ENCODE data around the gene TSEN2.
A peak's percentile ranks its signal among the peaks of the same experiment; 100 is the strongest.
"Not testable (repeated sequence)": the region's sequence is repeated elsewhere in the genome, so short reads cannot be mapped to it uniquely, and the experiment has no call there.

TSEN2 gene

GRCh38 chr3:12473511-12473910 lies 10.8 kb upstream of the TSEN2 start:
- H3K9me3 ChIP-seq (ENCODE audit: control insufficient read depth, insufficient read depth, low read length) = no peaks in the 10 kb centered on the region
- peaks cover 3% of the 10 kb centered on the region; the same call in 1 of the 2 replicates for H3K4me1 ChIP-seq (ENCODE audit: control insufficient read depth, insufficient read depth, low read length)
- no peak overlapping the region for H3K27ac ChIP-seq (ENCODE audit: low read depth, low read length)
- no peak overlapping the region for H3K9ac ChIP-seq (ENCODE audit: low read depth, low read length)
- no peaks in the 10 kb centered on the region for H3K36me3 ChIP-seq (ENCODE audit: control insufficient read depth, insufficient read depth, low read length)
- H3K27me3 ChIP-seq (ENCODE audit: control insufficient read depth, insufficient read depth, low read length) = no peaks in the 10 kb centered on the region
- no peak overlapping the region for H3K4me3 ChIP-seq (ENCODE audit: low read depth, low read length)

DNA sequence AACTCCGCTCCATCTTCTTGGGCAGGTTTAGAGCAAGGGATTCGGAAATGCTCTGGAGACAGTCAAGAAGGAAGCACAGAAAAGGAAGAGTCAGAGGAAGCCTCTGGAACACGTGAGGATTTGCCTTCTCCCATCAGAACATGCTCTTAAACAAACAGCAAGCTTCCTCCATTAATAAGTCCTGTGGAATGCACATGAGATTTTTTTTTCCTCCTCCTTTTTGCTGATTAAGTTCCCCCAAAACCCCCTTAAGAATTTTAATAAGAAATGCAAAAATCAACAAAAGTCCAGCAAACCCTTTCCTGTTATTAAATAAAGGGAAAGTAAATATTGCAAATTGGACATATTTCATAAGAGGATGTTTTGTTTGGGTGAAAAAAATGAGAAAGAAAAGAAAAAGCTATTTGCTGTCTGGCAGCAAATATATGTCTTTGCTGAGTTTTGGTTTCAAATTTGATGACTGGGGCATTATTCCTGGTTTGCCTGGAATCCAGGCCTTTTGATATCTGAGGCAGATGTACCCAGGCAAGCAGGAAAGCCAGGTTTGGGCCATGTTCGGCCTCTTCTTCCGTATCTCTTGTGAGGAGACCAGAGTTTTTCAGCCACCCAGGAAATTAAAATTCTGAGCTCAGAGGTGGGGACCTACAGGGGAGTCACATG lies 7.9 kb upstream of the TSEN2 start:
- Histone ChIP-seq H3K4me1 (ENCODE audit: control insufficient read depth, insufficient read depth, low read length) (peaks cover 1% of the 10 kb centered on the region; the same call in 1 of the 2 replicates), H3K4me3 (ENCODE audit: low read depth, low read length) (no peak overlapping the region), H3K36me3 (ENCODE audit: control insufficient read depth, insufficient read depth, low read length) (no peaks in the 10 kb centered on the region), H3K27ac (ENCODE audit: low read depth, low read length) (no peak overlapping the region), H3K9me3 (ENCODE audit: control insufficient read depth, insufficient read depth, low read length) (no peaks in the 10 kb centered on the region), H3K27me3 (ENCODE audit: control insufficient read depth, insufficient read depth, low read length) (no peaks in the 10 kb centered on the region), H3K9ac (ENCODE audit: low read depth, low read length) (no peak overlapping the region)

DNA sequence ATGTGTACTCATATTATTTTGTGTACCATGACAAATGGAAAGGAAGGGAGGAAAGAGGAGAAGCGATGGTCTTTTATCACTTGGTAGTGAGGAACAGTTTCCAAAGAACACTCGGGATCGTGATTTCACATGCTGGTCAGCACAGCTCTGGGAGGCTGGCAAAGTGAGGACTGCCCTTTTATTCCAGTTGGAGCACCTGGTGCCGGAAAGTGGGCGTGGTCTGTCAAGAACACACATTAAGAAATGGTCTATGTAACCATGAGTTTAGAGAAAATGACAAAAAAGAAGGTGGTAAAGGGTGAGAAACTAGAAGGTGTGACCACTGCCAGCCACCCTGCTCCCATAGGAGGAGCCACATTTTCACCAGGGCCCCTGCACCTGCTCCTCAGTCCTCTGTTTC lies 7.0 kb upstream of the TSEN2 start:
- no peaks in the 10 kb centered on the region for H3K27me3 ChIP-seq (ENCODE audit: control insufficient read depth, insufficient read depth, low read length)
- no peaks in the 10 kb centered on the region for H3K4me1 ChIP-seq (ENCODE audit: control insufficient read depth, insufficient read depth, low read length)
- no peak overlapping the region for H3K9ac ChIP-seq (ENCODE audit: low read depth, low read length)
- no peaks in the 10 kb centered on the region for H3K36me3 ChIP-seq (ENCODE audit: control insufficient read depth, insufficient read depth, low read length)
- H3K4me3 ChIP-seq (ENCODE audit: low read depth, low read length) = no peak overlapping the region
- no peaks in the 10 kb centered on the region for H3K9me3 ChIP-seq (ENCODE audit: control insufficient read depth, insufficient read depth, low read length)
- no peak overlapping the region for H3K27ac ChIP-seq (ENCODE audit: low read depth, low read length)

DNA sequence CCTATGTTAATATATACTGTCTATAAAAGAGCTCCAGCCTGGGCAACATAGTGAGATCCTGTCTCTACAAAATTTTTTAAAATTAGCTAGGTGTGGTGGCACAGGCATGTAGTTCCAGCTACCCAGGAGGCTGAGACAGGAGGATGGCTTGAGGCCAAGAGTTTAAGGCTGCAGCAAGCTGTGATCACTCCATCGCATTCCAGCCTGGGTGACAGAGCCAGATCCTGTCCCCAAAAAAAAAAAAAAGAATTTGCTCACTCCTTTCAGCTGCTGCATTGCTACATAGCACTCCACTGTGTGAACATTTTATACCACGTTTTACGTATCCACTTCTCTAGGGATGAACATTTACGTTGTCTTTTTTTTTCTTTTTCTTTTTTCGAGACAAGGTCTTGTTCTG lies 6.0 kb upstream of the TSEN2 start:
- Histone ChIP-seq H3K4me1 (ENCODE audit: control insufficient read depth, insufficient read depth, low read length) (peaks cover 2% of the 10 kb centered on the region; the same call in 1 of the 2 replicates), H3K27me3 (ENCODE audit: control insufficient read depth, insufficient read depth, low read length) (no peaks in the 10 kb centered on the region), H3K36me3 (ENCODE audit: control insufficient read depth, insufficient read depth, low read length) (no peaks in the 10 kb centered on the region), H3K4me3 (ENCODE audit: low read depth, low read length) (no peak overlapping the region), H3K9me3 (ENCODE audit: control insufficient read depth, insufficient read depth, low read length) (no peaks in the 10 kb centered on the region), H3K9ac (ENCODE audit: low read depth, low read length) (no peak overlapping the region), H3K27ac (ENCODE audit: low read depth, low read length) (no peak overlapping the region)

- H3K4me1 ChIP-seq (ENCODE audit: control insufficient read depth, insufficient read depth, low read length); H3K27me3 ChIP-seq (ENCODE audit: control insufficient read depth, insufficient read depth, low read length); H3K4me3 ChIP-seq (ENCODE audit: low read depth, low read length); H3K36me3 ChIP-seq (ENCODE audit: control insufficient read depth, insufficient read depth, low read length); H3K9ac ChIP-seq (ENCODE audit: low read depth, low read length); H3K9me3 ChIP-seq (ENCODE audit: control insufficient read depth, insufficient read depth, low read length); H3K27ac ChIP-seq (ENCODE audit: low read depth, low read length): not testable (repeated sequence)
These were observed 5.1 kb upstream of the TSEN2 start for GRCh38 chr3:12479198-12479597.

GRCh38 chr3:12479919-12480427 lies 4.3 kb upstream of the TSEN2 start:
- Histone ChIP-seq H3K36me3 (ENCODE audit: control insufficient read depth, insufficient read depth, low read length) (no peaks in the 10 kb centered on the region), H3K27ac (ENCODE audit: low read depth, low read length) (no peak overlapping the region), H3K9ac (ENCODE audit: low read depth, low read length) (no peak overlapping the region; the same call in 1 of the 2 replicates), H3K27me3 (ENCODE audit: control insufficient read depth, insufficient read depth, low read length) (no peaks in the 10 kb centered on the region), H3K9me3 (ENCODE audit: control insufficient read depth, insufficient read depth, low read length) (no peaks in the 10 kb centered on the region), H3K4me1 (ENCODE audit: control insufficient read depth, insufficient read depth, low read length) (peaks cover 7% of the 10 kb centered on the region), H3K4me3 (ENCODE audit: low read depth, low read length) (no peak overlapping the region)

- Histone ChIP-seq H3K4me1 (ENCODE audit: control insufficient read depth, insufficient read depth, low read length) (peaks cover 16% of the 10 kb centered on the region), H3K9me3 (ENCODE audit: control insufficient read depth, insufficient read depth, low read length) (no peaks in the 10 kb centered on the region), H3K27me3 (ENCODE audit: control insufficient read depth, insufficient read depth, low read length) (no peaks in the 10 kb centered on the region), H3K36me3 (ENCODE audit: control insufficient read depth, insufficient read depth, low read length) (peaks cover 12% of the 10 kb centered on the region), H3K9ac (ENCODE audit: low read depth, low read length) (peak overlapping the region; percentile 65), H3K27ac (ENCODE audit: low read depth, low read length) (no peak overlapping the region), H3K4me3 (ENCODE audit: low read depth, low read length) (peak overlapping the region; percentile 89)
These were observed 870 bp upstream of the TSEN2 start for GRCh38 chr3:12483410-12483809.

GRCh38 chr3:12483872-12484197 lies 445 bp upstream of the TSEN2 start:
- Histone ChIP-seq H3K9me3 (ENCODE audit: control insufficient read depth, insufficient read depth, low read length) (no peaks in the 10 kb centered on the region), H3K9ac (ENCODE audit: low read depth, low read length) (peak overlapping the region; percentile 65), H3K27me3 (ENCODE audit: control insufficient read depth, insufficient read depth, low read length) (no peaks in the 10 kb centered on the region), H3K27ac (ENCODE audit: low read depth, low read length) (peak overlapping the region; percentile 46), H3K36me3 (ENCODE audit: control insufficient read depth, insufficient read depth, low read length) (peaks cover 16% of the 10 kb centered on the region), H3K4me3 (ENCODE audit: low read depth, low read length) (peak overlapping the region; percentile 89), H3K4me1 (ENCODE audit: control insufficient read depth, insufficient read depth, low read length) (peaks cover 16% of the 10 kb centered on the region)

DNA sequence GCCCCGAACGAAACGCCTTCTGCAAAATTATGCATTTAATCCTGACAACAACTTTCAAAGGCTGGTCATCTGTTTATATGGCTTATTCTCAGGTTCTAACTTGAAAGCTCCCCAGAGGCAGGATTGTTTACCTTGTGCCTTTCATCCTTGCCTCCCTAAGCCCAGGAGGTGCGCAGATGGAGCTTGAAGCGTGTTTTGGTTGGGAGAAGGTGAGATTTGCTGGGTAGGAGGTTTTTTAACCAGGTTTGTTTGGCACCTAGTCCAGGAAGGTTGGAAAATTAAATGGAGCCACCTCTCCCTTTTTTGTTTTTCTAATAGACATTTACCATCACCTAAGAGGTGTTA lies 675 bp downstream of the TSEN2 start:
- Histone ChIP-seq H3K9ac (ENCODE audit: low read depth, low read length) (peak overlapping the region; percentile 95), H3K27me3 (ENCODE audit: control insufficient read depth, insufficient read depth, low read length) (no peaks in the 10 kb centered on the region), H3K27ac (ENCODE audit: low read depth, low read length) (peak overlapping the region; percentile 90), H3K4me1 (ENCODE audit: control insufficient read depth, insufficient read depth, low read length) (peaks cover 16% of the 10 kb centered on the region), H3K36me3 (ENCODE audit: control insufficient read depth, insufficient read depth, low read length) (peaks cover 27% of the 10 kb centered on the region), H3K4me3 (ENCODE audit: low read depth, low read length) (peak overlapping the region; percentile 89), H3K9me3 (ENCODE audit: control insufficient read depth, insufficient read depth, low read length) (no peaks in the 10 kb centered on the region)

- Histone ChIP-seq H3K4me1 (ENCODE audit: control insufficient read depth, insufficient read depth, low read length) (peaks cover 16% of the 10 kb centered on the region), H3K4me3 (ENCODE audit: low read depth, low read length) (no peak overlapping the region), H3K36me3 (ENCODE audit: control insufficient read depth, insufficient read depth, low read length) (peaks cover 37% of the 10 kb centered on the region), H3K9ac (ENCODE audit: low read depth, low read length) (no peak overlapping the region), H3K27me3 (ENCODE audit: control insufficient read depth, insufficient read depth, low read length) (no peaks in the 10 kb centered on the region), H3K27ac (ENCODE audit: low read depth, low read length) (no peak overlapping the region), H3K9me3 (ENCODE audit: control insufficient read depth, insufficient read depth, low read length) (no peaks in the 10 kb centered on the region)
These were observed 1.7 kb downstream of the TSEN2 start for GRCh38 chr3:12486001-12486400.

DNA sequence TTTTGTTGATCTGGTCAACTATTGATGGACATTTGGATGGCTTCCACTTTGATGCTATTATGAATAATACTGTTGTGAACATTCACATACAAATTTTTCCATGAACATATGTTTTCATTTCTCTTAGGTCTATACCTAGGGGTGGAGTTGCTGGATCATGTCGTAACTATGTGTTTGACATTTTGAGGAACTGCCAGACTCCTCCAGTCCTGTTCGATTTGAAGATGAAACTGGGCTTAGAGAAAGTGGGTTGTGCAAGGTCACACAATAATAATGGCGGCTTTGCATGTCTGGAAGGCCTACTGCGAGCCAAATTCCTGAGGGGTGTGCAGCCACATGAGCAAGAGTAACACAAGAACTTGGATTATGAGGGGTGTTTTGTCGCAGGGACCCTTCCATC lies 2.6 kb downstream of the TSEN2 start:
- no peak overlapping the region for H3K9ac ChIP-seq (ENCODE audit: low read depth, low read length)
- H3K27me3 ChIP-seq (ENCODE audit: control insufficient read depth, insufficient read depth, low read length) = no peaks in the 10 kb centered on the region
- no peak overlapping the region for H3K4me3 ChIP-seq (ENCODE audit: low read depth, low read length)
- peaks cover 16% of the 10 kb centered on the region for H3K4me1 ChIP-seq (ENCODE audit: control insufficient read depth, insufficient read depth, low read length)
- no peak overlapping the region for H3K27ac ChIP-seq (ENCODE audit: low read depth, low read length)
- peaks cover 45% of the 10 kb centered on the region for H3K36me3 ChIP-seq (ENCODE audit: control insufficient read depth, insufficient read depth, low read length)
- H3K9me3 ChIP-seq (ENCODE audit: control insufficient read depth, insufficient read depth, low read length) = no peaks in the 10 kb centered on the region
